CD4-positive, alpha-beta T cell treated with Interleukin-21 for 1 hour (primary cell): Measurements from ENCODE around the gene DENND1A.

Experiments
- DNase-seq: peaks from one replicate; pipeline ENCODE4 v3.0.0-alpha.2; 2020

Gene DENND1A

GRCh38 chr9:123517512-123517911, 412.4 kb downstream of the DENND1A start:
- DNase-seq, result no peak

GRCh38 chr9:123514766-123515165, 415.2 kb downstream of the DENND1A start:
- DNase-seq, result no peak

DNA sequence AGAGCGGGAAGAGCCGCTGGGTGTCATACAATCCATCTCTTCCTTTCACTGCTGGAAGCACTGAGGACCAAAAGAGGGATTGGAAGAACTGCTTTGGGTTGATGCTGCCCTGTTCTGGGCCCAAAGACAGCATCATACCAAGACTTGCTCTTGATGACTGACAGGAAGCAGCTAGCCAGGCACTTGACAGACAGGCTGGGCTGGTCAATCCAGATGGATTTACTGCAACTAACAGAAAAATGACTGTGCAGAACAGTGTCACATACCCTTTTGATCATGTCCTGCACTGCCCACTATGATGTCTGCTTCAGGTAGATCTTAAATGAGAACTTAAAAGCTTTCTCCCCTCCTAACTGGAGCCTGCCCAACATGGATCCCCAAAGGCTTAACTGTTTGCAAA, 416.4 kb downstream of the DENND1A start:
- DNase-seq, result no peak

- no peak for DNase-seq
These were observed 418.3 kb downstream of the DENND1A start for GRCh38 chr9:123511326-123512277.

DNA sequence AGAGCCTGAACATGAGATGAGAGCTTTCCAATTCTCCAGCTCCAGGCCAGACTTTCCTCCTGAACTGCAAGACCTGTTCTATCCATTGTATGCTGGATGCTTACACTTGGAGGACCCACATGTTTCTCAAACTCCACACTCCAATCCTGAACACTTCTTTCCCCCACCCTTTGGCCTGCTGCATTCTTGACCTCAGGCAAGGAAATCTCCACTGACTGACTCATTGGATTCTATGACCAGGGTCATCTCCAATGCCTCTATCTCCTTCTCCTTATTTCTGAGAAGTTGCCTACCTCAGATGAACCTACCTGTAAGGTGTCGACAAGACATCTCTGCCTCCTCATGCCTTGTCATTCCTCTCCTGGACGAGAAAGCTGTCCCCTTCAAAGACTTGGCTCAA, 420.3 kb downstream of the DENND1A start:
- no peak for DNase-seq

GRCh38 chr9:123508048-123508447, 421.9 kb downstream of the DENND1A start:
- DNase-seq, result no peak

DNA sequence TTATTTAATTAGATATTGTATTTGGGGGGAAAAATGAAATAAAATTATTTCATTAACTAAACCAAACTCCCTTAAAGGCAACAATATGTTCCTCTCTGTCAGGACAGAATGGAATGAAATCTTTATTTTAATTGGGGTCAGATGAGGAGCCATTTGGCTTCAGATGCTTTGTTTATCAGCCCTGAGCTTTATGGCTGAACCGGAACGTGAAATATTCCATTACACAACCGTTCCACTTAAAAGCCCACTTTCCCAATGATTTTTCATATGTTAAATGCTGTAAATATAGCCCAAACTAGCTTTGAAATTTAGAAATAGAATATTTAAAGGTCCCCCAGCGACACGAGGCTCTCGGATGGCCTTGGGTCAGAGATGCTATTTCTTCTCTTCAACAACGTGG, 424.4 kb downstream of the DENND1A start:
- no peak for DNase-seq

GRCh38 chr9:123500336-123500735, 429.6 kb downstream of the DENND1A start:
- no peak for DNase-seq

DNA sequence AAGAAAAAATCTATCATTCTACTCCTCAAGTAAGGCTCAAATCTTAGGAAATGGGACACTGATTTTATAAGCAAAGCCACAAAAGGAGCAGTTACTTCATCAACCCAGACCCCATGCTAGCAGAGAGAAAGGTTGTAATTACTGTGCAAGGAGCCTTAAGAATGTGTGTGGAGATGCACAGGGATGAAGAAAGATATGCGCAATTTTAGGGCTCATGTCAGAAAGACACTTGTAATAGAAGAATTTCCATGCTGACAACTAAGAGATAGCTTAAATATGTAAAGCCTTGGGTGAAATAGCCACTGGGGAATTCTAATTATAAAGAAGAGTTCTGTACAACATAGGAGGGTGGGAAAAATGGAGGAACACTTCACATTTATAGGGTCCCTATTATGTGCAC, 432.1 kb downstream of the DENND1A start:
- no peak for DNase-seq

DNA sequence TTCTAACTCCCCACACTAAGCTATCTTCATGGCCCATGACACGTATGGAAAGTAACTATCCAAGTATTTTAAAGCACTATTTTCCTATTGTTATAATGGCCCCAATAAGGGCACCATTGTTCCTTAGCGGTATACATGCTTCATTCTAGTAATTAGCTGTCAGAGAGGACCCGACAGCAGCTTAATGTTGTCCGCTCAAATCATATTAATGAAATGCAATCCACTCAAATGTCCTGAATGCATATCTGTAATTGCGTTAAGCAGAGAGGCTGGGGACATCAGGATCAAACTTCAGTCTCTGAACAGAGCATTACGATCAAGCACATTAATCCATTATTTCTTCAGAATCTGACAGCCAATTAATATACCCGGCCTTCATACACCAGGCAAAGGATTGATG, 434.2 kb downstream of the DENND1A start:
- no peak for DNase-seq

DNA sequence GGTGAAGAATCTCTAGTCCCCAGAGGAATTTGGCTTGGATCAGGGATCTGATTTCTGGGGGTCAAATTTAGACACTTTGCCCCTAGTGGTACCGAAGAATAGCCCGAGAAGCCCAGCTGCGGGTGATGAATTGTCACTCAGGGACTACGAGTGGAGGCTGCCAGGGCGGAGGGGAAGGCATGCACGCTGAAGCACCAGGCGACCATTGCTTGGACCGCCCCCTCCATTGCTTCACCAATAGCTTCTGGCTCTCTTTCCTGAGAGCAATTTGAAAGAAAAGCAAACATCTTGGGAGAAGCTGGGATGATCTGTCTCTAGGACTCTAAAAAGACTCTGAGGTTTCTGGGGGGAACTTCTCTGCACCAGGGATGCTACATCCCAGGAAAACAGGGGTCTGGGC, 436.3 kb downstream of the DENND1A start:
- DNase-seq, result no peak

DNA sequence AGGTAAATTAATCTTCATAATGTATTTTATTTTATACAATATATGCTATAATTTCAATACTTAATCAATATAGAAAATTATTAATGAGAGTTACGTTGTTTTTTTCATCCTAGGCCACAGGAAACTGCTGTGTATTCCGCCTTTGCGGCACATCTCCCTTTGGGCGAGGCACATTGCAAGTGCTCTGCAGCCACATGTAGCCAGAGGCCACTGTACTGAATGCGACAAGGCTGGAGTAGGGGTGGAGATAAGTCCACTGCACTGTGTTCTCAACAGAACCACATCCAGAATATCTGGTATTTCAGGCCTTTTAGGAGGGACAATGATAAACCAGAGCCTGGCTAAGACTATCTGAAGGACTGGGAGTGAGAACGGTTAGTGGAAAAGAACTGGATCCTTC, 439.2 kb downstream of the DENND1A start:
- no peak for DNase-seq

DNA sequence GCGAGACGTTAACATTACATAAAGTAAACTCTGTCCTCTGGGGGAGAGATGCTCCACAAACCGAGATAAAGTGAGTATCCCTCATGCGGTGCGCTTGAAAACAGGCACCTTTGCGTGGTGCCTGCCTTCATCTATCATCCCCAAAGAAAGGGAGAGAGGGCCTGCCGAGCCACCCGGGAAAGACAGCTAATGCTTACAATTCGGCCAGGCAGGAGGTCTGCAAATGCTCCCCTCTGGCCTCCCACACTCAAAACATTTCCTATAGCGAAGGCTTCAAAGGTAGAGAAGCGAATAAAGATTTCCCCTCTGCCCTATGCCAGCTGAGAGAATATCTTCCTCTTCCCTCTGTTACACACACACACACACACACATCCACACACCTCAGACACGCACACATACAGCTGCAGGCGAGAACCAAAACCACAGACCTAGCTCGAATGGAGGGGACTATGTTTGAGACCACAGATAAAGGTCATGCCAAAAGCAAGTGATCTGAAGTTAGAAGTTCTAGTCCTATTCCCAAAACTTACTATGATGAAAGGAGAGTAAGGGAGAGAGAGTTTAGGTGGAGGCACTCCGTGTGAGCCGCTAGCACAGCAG, 441.1 kb downstream of the DENND1A start:
- DNase-seq, result no peak

DNA sequence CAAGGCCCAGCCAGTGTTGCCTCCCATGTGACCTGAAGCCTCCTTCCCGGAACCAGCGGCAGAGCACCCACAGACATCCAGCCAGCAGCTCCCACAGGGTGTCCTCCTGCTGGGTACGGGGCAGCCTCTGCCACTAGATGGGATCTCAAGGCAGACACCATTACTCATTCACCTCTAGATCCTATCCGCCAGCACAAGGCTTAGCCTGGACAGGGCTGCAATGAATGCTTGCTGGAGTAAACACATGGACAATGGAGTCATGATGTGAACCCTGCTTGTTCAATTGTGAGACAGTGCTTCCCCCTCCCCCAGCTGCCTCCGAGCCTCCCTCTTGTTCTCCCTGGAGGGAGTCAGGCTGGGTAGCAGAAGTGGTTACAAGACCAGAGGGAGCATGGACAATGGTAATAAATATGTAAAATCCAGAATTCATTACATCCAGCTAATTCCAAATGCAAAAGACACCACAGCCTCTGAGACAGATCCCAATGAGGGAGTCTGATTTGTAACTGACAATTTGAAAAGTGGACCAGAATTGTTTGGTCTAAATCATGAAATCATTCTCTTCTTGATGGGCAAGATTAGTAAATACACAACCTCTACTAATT, 441.9 kb downstream of the DENND1A start:
- no peak for DNase-seq

DNA sequence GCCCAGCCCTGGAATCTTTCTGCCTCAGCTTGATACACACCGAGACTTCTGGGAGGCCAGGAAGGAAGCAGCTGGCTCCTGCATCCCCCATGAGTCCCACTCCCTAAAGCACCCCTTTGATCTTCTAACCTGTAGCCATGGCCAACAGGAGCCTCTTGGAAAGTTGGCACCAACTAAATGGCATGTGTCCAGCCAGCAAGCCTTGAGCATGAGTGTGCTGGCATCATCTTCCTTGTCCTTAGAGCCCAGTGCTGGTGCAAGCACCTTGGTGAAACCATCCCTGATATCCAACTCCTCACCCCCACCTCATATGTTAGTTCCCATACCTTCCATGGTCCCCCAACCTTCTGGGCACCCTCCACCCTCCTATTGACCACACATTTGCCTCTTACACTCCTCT, 443.5 kb downstream of the DENND1A start:
- DNase-seq, result no peak

DNA sequence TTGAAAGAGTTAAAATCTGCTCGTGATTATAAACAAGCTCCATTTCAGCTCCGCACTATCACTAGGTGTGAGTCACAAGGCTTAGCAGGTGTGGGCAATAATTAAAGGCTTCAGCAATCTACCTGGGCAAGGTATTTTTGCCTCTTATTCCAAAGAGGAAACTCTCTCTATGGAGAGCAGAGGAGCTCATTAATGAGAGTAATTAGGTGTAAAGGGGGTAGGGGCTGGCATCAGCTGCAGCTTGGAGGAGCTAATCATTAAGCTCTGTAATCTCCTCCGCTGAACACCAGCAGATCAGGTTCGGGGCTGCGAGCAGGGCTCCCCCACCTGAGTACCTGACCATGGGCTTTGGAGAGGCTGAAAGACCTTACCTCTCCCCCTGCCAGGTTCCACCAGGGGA, 444.7 kb downstream of the DENND1A start:
- DNase-seq, result no peak

GRCh38 chr9:123484130-123484529, 445.8 kb downstream of the DENND1A start:
- no peak for DNase-seq

GRCh38 chr9:123483191-123483803, 446.6 kb downstream of the DENND1A start:
- no peak for DNase-seq

DNA sequence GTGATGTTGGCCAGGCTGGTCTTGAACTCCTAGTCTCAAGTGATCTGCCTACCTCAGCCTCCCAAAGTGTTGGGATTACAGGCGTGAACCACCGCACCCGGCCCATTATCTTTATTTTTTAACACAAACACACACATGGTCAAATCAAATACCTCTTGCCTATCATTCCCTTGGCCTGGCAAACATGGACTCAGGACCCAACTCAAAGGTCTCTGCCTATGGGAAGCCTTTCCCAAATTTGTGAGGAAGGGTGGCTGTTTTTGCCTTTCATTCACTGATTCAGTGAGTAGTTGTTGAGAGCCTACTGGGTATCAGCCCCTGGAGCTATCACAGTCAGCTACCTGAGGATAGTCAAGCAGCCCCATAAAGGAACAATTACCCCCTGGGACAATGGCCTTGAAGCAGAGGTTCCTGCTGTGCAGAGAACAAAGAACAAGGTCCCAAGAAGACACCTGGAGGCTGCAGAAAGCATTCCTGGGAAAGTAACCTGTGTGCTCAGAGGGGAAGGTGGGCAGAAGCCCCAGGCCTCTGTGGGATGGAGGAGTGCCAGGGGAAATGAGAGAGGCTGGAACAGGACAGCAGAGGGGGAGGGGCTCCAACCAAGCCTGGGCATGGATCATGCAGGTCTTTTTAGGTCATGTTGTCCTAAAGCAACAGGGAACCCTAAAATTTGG, 447.5 kb downstream of the DENND1A start:
- DNase-seq, result no peak

GRCh38 chr9:123481209-123481865, 448.6 kb downstream of the DENND1A start:
- DNase-seq, result no peak

- no peak for DNase-seq
These were observed 449.1 kb downstream of the DENND1A start for GRCh38 chr9:123480791-123481190.

DNA sequence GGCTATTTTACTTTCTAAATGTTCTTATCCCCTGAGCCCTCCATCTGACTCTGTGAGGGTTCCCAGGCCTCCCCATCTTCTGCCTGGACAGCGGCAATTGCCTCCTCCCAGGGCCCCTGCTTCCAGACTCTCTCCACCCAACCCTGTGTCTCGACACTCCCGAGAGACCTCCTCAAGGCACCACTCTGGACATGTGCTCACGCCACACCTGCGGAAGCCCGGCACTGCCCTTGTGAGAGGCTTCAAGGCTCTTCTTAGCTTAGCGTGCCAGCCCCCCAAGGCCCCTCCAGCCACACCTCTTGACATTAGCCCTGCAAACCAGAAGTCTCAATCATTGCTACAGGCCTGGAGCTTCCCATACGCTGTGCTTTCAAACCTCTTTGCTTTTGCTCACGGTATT, 449.8 kb downstream of the DENND1A start:
- no peak for DNase-seq
